Erythroblast (primary cell): ENCODE results near the gene CD248.

Experiments used
- DNase-seq, 2 experiments: peaks; one replicate each; lab custom pipeline; 2025; lab: John Stamatoyannopoulos, UW
- GATA1 ChIP-seq: IDR thresholded peaks from 2 replicates; pipeline ENCODE4 v1.6.1; 2011; ENCODE audit warnings: low read depth, mild to moderate bottlenecking, control low read depth, low read length, moderate library complexity
- POLR2A ChIP-seq: IDR thresholded peaks from 2 replicates; pipeline ENCODE4 v1.6.1; 2011; ENCODE audit warnings: mild to moderate bottlenecking, low read length

CD248 gene

GRCh38 chr11:66337103-66337899, 20.5 kb upstream of the CD248 start:
- no peak for TF ChIP-seq POLR2A
- TF ChIP-seq GATA1: no peak
- no peak for DNase-seq

DNA sequence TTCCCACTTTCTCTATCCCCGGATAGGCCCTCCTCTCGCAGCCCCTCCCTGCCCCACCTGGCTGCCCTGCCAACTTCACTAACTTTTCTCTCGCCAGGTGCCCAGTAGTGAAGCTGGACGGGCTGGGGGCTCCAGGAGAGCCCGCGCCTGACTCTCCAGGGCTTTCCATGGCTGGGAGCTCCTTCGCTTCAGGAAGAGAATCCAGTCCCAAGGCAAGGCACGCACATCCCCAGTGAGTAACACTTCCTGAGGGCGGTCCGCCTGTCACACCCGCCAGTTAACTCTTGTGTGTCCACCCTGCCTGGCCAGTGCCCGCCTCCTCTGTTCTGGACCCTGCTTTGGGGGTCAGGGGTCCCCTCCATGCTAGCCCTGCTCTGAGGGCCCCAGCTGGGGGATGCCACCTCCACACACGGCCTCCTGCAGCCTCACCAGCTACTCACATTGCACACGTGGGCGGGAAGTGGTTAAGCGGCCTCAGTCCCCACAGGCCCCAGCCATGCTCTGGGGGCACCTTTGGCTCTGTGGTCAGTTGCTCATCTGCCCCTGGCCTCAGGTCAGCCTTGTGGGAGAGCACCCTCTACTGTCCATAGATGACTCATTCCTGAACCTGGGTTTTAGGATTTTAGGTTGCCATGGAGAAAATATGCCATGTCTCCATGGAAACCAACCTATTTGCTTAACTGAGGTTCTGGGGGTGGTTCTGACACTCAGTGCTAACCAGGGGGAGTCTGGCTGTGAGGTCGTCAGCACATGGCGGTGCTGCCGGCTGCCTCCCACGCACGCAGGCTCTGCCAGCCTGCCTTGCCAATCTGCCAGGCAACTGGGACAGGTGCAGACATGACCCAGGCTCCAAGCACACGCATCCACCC, 19.6 kb upstream of the CD248 start, which contains the start of gene RIN1:
RIN1 (minus strand) TSS at position 201 of the 869 bp plus-strand sequence; CDS start at position 169, 32 bp downstream.
- no peak for TF ChIP-seq GATA1
- no peak for TF ChIP-seq POLR2A
- peak; percentile 39 to 45 for DNase-seq

DNA sequence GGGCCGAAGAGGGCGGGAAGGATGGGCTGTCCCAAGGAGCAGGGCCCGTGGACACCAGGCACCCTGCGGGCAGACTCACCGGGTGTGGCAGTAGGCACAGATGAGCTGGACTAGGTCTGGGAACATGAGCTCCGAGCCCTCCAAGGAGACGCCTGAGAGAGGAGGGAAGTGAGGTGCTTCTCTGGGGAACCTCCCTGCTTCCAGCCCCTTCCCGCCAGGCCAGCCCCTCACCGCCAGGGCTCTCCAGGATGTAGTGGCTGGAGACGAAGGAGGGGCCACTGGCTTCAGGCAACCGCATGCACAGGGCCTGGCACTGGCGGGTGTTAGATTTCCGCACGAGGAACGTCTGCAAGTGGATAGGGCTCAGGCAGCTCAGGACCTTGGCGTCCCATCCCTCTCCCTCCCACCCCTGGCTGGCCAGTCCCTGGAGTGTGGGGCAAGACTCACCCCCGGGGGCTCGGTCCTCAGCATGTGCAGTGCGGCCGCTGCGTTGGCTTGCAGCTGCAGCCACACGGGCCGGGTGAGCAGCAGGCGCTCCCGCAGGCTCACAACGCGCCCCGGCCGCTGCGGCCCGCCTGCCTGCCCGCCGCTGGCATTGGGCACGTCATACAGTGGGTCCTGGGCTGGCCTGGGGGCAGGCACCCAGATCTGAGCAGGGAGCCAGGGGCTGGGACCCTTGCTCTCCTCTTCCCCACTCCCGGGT, 18.8 kb upstream of the CD248 start:
- DNase-seq: no peak
- TF ChIP-seq POLR2A: no peak
- no peak for TF ChIP-seq GATA1

DNA sequence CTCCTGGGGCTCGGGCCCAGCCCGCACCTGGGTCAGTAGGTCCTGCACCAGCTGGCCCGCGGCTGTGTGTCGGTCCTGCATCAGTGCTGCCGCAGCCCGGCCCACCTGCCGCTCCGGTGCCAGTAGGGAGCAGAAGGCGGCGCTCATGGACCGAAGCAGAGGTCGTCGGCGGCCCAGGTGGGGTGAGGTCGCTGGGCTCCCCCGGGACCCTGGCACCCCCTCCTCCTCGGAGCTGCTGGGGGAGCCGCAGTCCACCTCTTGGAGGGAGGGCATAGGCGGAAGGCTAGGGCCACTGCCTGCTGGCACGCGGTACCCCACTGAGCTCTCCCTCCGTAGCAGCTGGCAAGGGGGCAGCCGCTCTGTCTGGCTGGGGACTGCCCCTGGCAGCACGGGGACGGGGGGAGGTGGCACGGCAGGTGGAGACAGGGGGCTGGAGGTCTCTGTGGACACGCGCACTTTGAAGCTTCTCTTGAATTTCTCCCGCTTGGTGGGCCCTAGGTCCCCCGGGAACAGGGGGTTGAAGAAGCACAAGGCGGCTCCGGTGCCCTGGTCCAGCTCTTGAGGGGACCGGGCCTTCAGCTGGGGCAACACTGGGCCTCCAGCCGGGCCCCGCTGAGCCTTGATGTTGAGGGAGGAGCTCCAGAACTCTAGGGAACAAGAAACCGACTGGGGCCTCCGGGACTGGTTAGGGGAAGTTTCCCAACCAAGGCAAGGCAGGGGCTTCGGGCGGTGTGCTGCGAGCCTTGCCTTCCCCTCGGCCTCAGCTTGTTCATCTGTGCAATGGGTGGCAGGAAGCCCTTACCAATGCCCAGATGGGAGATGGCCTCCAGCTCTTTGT, 18.0 kb upstream of the CD248 start:
- no peak for TF ChIP-seq POLR2A
- no peak for TF ChIP-seq GATA1
- DNase-seq: no peak

DNA sequence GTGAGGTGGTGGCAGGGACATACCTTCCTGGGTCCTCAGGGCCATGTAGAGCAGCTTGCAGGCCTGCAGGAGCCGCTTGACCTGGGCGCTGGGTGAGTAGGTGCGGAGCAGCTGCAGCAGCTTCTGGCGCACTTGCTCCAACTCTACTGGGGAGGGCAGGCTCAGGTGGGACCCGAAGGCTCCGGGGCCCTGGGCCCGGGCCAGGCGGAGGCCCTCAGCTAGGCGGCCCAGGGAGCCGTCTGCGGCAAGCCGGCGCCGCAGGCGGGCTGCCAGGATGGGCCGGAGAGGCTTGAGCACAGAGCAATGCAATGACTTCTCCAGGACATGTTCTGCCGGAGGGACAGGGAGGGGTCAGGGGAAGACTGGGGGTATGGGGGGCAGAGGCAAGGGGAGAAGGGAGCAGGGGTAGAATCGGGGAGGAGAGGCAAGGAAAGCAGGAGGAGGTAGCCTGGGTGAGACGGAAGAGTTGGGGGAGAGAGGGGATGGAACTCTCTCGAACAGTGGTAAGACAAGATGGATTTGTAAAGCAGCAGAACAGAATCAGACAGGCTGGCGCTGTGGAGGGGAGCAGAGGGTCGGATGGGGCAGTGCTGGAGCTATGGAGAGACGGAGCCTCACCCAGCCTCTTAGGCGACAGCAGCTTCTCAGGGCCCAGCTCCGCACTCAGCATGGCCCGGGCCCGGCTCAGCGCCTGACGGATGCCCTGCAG, 17.2 kb upstream of the CD248 start:
- no peak for DNase-seq
- TF ChIP-seq POLR2A: no peak
- TF ChIP-seq GATA1: no peak

GRCh38 chr11:66333220-66333877, 16.5 kb upstream of the CD248 start:
- no peak for DNase-seq
- no peak for TF ChIP-seq GATA1
- TF ChIP-seq POLR2A: no peak

DNA sequence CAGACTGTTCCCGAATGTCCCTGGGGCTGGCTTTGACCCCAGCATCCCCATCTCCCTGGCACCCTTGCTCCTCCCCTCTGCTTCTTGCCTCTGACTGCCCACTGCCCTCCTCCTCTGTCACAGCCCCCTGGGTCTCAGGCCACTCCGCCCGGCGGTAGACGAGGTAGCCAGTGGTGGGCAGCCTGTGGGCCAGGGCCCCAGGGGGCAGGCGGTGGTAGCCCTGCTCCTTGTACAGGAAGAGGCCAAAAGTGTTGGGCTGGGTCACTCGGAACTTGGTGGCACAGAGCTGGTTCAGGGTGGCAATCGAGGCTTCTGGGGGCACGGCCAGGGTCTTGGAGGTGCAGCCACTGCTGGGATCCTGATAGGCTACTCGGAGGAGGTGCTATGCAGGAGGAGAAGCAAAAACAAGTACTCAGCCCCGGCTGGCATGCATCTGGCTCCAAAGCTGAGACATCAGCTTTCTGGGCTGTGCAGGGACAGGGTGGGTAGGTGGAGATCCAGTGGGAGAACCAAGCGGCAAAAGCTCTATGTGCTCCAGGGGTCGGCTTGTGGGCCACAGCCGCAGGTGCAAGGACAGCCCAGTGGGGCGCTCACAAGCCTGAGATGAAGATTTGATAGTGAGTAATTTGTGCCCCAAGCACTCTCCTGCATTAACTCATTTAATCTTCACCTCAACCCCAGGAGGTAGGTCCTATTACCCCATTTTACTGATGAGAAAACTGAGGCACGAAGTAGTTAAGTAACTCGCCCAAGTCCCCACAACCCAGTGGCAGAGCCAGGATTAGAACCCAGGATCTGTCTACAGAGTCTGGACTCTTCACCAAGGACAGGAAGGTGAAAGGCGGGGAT, 15.8 kb upstream of the CD248 start:
- TF ChIP-seq GATA1 (no peak), POLR2A (no peak)
- DNase-seq: no peak

- no peak for DNase-seq
- TF ChIP-seq POLR2A (no peak), GATA1 (no peak)
Observed at GRCh38 chr11:66331542-66332370, 14.9 kb upstream of the CD248 start.

GRCh38 chr11:66330931-66331330, 14.1 kb upstream of the CD248 start:
- no peak for DNase-seq
- no peak for TF ChIP-seq POLR2A
- no peak for TF ChIP-seq GATA1

- no peak for DNase-seq
- no peak for TF ChIP-seq GATA1
- no peak for TF ChIP-seq POLR2A
Observed at GRCh38 chr11:66329165-66329673, 12.4 kb upstream of the CD248 start.
